Measurements from ENCODE around the gene SINHCAF. TPM values are rescaled to one million over a fixed set of nuclear protein-coding genes. Genes with fewer than 3 reads are reported as not detected.

Gene SINHCAF
- total RNA-seq, 2 donors from 2014 or later = 12.0 to 21.5 TPM

DNA sequence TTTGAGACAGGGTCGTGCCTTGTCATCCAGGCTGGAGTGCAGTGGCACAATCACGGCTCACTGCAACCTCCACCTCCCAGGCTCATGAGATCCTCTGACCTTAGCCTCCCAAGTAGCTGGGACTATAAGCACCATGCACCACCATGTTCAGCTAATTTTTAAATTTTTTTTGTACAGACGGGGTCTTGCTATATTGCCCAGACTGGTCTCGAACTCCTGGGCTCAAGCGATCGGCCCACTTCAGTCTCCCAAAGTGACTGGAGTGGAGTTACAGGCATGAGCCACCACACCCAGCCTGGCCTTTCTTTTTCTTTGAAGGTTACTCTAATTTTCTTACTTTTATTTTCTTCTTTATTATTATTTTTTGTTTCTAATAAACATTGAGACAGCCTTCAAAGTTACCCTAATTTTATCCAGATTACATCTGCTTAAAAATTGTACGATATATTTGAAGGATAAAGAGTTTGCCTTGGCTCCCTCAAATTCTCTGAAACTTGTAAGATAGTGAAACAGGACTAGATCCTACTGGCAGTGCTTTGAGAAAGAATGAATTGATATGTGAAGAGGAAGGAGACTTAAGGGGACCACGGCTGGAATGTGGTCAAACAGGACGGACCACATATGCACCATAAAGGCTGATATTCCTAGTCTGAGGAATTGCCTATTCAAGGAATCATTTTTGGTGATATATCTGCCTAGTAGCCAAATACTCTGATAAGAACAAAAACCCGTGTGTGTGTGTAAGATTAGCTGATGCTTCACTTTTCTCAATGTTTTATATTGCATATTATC is 14.1 kb upstream of the SINHCAF start:
- DNase-seq (ENCODE audit: low spot score) = no peak
- intact Hi-C loops (cut with DNase I) = no loop called here

DNA sequence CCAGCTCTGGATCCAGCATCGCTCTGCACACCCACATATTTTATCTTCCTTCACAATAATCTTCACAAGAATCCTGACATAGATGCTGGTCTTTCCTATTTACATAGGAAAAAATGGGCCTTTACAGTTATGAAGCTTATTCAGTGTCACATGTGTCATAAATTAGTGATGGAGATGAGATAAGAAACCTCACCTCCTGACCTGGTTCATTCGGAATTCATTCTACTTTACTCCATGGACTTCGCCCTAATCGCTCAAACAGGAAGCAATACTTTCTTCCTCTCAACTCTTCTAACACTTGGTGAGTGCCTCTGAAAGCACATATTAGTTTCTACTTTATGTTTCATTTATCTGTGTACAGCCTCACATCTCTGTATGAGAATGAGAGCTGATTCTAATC is 12.0 kb upstream of the SINHCAF start:
- intact Hi-C loops (cut with DNase I) = no loop called here
- no peak for DNase-seq (ENCODE audit: low spot score)

DNA sequence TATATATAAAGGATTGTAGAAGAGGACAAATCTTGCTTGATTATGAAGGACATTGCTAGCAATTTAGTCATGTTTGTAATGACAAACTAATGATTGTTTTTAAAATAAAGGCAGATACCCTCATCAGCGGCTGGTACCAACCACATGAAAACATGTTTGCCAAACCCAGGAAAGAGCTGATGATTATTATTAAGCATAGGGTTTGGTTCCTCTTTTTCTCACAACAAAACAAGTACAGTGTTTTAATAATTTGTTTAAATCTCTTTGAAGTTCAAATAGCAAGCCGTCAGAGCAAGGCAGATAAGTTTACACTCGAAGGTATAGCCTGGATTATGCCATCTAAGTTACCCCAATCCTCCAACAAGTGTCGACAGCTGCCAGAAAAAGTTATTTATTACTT is 5.3 kb upstream of the SINHCAF start:
- DNase-seq (ENCODE audit: low spot score) = no peak
- intact Hi-C loops (cut with DNase I) = no loop called here

DNA sequence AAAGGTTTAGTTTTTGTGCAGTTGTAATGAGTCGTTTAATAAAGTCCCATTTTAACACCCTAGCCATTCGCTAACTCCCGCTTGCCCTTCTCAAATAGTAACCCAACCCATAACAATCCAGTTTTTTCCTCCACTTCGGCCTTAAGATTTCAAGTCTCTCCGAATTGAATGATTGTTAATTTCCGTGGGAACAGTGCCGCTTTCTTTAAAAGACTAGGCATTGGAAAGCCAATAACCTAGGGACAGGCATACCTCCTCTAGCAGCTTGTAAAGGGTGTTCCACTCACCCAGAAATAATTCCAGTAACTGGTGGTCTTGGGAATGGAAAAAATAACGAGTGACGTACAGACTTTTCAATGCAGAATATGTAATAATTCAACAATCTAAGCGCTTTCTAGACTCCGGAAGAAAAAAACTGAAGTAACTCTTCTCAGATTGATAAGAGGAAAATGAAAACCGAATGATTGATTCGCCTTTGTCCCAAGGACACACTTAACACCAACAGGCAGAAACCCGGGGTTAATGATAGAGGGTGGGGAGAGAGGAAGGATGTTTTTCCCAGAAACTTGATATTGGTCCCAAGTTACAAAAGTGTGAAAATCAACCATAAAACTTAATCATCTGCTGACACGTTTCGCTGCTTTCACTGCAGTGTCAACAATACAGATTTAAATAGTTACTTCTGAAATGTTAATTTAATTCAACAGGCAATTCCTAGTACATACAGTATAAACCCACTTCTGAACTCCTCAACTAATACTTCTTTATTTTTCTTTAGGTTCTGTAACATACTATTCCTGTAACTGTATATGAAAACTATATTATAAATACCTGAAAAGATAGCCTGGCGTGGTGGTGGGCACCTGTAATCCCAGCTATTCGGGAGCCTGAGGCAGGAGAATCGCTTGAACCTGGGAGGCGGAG is 1.0 kb upstream of the SINHCAF start:
- intact Hi-C loops (cut with DNase I) = loop anchor here in 1 of 2 donors (1.0 kb wide), 1 partner anchor 30 kb away; no protein-coding TSS in a partner anchor
- DNase-seq (ENCODE audit: low spot score) = no peak

DNA sequence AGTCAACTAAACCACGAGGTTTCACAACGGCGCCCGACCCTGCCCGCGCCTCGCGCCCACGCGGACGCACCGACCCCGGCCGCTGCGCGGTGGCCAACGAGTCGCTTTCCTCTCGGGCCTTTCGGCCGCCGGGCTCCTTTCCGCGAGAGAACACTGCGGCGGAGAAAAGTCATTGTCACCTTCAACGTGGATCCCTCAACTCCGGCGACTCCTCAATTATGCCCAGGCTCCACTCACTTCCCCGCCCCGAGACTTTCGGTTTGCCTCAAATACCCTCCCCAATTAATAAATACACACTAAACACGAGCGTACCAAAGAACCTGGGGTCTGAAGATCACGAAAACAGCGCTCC is 450 bp downstream of the SINHCAF start:
- DNase-seq (ENCODE audit: low spot score) = no peak
- intact Hi-C loops (cut with DNase I) = no loop called here

DNA sequence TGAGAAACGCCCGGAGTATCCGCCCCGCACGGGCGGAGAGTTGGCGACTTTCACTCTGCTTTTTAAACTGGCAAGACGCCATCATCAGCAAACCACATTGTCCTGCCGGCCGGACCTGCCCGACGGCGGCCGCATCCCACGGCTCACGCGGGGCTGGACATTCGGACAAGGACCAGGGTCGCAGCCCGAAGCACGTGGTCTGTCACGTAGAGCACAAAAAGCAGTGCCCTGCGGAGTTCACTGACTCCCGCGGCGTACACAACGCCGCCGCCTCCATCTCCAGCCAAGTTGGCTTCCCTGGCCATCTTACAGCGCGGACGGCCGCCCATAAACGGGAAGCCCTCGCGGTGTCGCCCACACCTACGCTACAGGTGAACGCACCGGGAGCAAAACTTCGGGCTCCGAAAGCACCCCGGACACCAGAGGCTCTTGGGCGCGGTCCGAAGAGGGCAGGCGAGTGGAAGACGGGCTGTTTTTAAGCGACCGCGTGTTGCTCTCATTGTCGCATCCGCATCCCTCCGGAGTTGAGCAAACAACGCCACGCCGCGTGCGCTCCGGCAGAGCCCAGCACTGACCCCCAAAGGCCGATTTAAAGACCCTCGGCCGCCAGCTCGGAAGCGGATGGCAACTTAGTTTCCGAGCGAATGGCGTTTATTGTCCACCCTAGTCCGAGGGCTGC is 966 bp downstream of the SINHCAF start:
- intact Hi-C loops (cut with DNase I) = no loop called here
- DNase-seq (ENCODE audit: low spot score) = peak; percentile 86

DNA sequence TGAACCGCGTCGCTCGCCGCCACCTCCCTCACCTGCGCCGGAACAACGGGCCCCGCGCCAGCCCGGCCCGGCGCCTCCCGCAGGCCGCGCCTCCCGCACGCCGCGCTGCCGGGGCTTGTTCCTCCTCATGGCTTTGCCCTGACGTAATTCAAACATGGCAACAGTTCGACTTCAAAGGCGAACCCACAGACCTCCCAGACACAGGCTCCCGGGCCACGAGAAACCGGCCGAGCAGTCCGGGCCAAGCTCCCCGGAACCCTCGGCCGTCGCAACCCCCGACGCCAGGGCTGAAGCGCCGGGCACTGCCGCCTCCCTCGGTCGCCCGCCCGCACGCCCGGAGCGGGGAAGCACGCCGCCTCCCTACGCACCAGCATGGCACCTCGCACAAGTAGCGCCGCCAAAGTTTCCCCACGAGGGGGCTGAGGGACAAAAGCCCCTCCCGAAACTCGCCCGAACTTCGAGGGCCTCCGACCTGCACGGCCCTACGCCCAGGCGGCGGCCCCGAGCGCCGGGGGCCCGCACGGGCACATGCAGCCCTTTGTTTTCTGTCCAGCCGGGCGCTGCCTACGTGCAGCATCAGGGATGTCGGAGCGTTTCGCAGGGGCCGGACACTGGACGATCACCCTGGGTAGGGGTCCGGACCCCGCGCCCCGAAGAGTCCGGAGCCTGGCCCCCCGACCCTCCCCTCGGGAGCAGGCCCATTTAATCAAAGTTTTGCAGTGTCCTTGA is 1.7 kb downstream of the SINHCAF start:
- intact Hi-C loops (cut with DNase I) = no loop called here
- peak; percentile 88 for DNase-seq (ENCODE audit: low spot score)

DNA sequence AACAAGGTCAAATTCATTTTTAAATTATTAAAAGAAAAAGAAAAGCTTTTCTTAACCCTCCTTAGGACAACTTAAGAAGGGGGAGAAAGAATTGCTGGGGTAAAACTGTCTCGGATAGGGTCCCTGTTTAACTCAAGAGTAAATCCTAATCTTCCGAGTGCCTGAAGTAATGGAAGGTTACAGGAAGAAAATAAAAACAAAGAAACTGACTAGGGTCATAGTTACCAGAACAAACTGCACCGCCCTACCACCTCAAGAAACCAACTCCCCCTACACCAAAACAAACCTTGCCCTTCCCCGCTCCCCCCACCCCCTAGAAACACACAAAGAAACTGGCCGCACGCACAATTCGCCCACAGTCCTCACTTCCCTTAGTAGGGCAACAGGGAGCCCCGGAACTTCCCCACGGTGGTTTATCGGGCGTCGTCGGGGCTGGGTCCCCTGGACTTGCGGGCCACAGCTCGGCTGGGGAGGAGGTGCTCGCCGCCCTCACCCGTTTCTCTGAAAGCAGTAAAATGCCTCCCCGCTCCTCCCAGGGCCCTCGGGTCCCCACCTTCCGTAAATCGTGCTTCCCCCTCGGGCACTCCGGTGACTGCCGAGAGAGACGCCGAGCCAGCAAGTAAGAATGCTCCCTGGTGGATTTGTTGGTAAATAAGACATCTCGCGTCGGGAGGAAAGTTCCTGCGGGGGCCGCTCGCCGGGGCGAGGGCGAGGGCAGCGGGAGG is 2.4 kb downstream of the SINHCAF start:
- peak; percentile 88 for DNase-seq (ENCODE audit: low spot score)
- intact Hi-C loops (cut with DNase I) = no loop called here

DNA sequence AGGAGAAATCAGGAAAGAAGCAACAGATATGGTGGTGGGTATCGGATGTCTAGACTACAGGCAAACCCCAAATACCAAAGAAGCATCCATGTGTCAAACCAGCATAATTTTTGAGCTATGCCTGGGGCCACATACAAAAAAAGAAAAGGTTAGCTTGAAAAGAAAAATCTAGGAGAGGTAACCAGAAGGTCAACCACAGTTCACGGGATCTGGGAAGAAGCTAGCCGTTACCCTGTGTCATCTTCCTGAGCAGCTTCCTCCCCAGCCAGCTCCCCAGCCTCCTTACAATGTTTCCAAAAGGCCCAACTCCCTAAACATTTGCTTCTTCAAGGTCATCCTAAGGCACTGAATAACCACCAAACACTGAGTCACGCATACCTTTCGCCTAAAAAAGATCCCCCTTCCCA is 3.1 kb downstream of the SINHCAF start:
- no peak for DNase-seq (ENCODE audit: low spot score)
- intact Hi-C loops (cut with DNase I) = no loop called here

DNA sequence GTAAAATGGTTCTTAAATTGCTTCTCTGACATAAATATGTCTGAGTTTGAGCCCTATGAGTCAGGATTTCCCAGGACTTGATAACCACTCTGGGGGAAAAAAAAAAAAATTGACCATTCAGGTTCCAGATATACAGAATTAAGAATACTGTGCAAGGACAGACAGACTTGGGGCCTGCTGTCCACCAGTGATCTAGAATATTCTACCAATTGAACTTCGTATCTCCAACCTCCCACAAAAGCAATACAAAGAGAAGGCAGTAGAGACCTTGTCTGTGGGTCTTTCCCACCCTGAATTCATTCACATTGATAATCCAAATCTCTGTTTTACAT is 4.1 kb downstream of the SINHCAF start:
- intact Hi-C loops (cut with DNase I) = no loop called here
- no peak for DNase-seq (ENCODE audit: low spot score)

DNA sequence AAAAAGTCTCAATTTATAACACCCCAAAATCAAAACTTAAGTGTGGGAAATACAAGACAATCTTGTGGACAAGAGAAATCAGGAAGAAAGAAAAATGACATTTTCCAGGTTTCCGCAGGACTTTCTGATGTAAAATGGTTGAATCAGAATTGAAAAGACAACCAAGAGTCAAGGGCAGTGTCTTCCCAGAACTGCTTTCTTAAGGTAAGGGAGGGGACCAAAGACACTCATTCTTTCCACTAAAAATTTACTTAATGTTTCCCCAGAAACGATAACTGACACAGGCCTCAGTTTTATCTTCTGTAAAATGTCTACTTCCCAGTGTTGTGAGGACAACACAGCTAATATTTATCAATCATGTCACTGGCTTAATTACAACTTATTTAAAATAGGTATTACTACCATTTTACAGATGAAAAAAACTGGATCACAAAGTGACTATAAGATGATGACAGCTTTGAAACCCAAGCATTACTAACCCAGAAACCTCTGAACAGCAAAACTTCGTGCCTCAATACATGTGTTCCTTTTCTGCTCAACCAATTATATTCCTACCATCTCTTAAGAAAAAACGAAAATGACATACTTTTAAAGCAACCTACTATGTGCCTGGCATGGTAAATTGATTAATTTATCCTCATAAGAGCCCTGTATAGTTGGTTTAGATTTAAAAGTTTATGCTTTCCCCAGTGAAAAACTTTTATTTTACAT is 4.6 kb downstream of the SINHCAF start:
- intact Hi-C loops (cut with DNase I) = no loop called here
- DNase-seq (ENCODE audit: low spot score) = no peak

DNA sequence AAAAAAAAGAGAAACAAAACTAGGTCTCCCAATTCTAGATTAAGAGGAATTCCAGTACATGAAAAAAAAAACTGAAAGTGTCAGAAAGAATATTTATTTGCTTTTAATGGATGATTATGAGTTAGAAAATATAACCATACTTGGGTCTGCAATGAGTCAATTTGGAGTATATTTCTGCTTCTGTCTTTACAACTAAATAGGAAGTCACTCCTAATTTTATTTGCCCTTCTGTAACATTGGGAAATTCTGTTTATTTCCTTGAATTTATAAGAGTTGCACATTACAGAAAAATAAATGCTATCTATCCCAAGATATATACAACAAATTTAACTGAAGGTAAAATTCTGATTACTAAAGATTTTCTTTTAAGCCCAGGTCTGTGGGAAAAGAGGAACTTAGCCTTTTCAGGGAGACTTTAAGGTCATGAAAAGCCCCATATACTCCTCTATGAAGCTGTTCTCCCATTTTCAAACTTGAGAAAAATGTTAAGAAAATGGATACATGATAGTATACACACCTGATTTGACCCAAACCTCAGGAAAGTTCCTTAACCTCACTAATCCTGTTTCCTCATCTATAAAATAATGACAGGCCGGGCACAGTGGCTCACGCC is 7.2 kb downstream of the SINHCAF start:
- intact Hi-C loops (cut with DNase I) = no loop called here
- DNase-seq (ENCODE audit: low spot score) = no peak

DNA sequence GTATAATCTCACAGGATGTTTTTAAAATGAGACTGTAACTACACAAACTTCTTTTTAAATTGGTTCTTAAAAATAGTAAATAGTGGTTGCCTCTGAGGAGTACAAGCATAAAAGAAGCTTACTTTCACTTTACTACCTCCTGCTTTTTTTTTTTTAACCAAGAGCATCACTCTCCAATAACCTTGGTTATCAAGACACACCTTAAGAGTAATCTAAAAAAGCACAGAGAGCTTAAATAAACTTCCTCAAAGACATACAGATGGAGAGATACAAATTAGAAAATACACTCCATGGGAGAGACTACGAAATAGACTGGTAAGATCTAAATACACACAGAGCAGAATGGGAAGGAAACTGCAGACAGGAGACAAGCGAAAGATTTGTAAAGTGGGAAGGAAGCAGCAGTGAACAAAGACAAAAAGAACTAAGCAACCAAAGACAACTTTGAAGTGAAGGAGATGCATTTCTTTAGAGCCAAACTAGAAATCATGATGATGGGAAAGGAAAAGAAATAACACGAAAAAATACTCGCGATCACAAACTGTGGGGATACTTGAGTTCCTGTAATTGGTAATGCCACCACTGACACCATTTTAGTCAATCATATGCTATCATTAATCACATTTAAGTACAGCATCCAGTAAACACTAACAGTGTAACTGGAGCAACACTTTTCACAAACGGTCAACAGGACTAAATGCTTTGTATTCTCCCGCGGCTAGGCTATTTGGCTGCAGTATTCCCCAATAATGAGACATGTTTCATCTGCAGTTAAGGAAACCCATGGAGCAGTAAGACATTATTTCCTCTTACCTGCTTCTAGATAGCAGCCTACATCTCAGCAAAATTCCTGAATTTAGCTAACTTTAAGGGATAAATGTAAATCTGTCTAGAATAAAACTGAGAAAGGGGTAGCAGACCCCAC is 8.2 kb downstream of the SINHCAF start:
- intact Hi-C loops (cut with DNase I) = no loop called here
- no peak for DNase-seq (ENCODE audit: low spot score)

DNA sequence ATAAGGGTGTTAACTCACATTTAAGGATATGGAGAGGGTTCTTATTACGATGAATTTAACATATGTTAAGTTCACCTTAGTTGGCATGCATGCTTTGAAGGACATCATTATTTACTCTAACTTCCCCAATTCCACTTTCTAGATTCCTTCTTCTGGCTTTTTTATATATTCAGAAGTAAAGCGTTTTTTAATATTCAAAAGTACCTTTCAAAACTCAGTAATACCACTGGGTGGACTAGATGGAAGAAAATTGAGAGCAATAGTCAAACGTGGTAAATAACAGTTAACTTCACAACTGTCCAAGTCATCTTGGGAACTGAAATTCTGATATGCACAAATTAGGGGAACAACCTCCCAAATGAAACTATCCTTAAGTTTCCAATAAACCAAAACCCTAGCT is 9.1 kb downstream of the SINHCAF start:
- intact Hi-C loops (cut with DNase I) = no loop called here
- no peak for DNase-seq (ENCODE audit: low spot score)

DNA sequence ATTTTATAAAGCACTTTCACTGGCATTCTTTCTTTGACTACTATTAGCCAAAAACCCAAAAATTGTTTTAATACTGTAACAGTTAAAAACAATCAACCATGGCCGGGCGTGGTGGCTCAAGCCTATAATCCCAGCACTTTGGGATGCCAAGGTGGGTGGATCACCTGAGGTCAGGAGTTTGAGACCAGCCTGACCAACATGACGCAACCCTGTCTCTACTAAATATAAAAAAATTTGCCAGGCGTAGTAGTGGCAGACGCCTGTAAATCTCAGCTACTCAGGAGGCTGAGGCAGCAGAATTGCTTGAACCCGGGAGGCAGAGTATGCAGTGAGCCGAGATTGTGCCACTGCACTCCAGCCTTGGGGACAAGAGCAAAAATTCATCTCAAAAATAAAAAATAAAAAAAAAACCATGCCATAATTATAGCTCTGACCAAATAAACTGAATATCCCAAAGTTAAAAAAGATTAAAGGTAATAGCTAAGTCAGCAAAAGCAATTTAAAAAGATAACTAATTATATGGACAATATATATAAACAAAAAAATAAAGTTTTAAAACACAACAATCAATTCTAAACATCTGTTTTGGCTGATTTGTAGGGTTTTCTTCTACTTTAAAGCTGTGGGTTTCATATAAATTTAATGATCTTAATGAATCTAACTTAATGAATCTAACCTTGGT is 10.0 kb downstream of the SINHCAF start:
- intact Hi-C loops (cut with DNase I) = no loop called here

DNA sequence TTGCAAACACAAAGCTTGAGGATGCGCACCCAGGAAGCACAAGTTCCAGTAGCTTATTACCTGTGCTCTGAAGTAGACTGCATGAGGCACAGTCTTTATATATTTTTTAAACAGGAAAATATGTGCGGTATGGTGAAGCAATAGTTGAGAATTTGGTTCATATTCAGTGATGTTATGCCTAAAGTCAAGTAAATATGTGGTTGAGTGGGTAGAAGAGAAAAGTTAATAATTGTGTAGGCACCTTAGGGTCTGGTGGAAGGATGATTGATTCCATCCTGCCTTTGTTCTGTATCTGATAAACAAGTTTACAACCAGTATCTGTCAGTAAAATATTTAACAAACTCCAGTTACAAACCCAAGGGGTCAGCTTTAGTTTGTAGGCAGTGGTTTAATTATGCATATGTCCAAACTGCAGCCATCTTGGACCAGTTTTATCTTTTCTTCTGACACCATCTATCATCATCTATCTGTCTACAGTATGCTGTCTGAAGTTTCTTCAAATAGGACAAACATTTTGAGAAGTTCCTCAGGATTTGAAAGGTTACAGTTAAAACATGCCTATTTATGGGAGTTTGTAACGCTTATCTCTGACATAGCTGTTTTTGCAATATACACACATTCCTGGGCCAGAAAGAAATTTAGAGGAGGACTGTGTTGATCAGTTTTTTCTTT is 10.8 kb downstream of the SINHCAF start:
- DNase-seq (ENCODE audit: low spot score) = no peak

More for the DNA sequence above, 10.0 kb downstream of the SINHCAF start:
- DNase-seq (ENCODE audit: low spot score) = no peak

More for the DNA sequence above, 10.8 kb downstream of the SINHCAF start:
- intact Hi-C loops (cut with DNase I) = no loop called here
